ENCODE measurements around the gene DRD1. TPM values are rescaled to one million over a fixed set of nuclear protein-coding genes. Genes with fewer than 3 reads are reported as not detected.
A peak's percentile ranks its signal among the peaks of the same experiment; 100 is the strongest.

Gene DRD1
- total and polyA plus RNA-seq, 2 of the 4 experiments (the other 2 are of a cell fraction) = 0.18 to 0.19 TPM

DNA sequence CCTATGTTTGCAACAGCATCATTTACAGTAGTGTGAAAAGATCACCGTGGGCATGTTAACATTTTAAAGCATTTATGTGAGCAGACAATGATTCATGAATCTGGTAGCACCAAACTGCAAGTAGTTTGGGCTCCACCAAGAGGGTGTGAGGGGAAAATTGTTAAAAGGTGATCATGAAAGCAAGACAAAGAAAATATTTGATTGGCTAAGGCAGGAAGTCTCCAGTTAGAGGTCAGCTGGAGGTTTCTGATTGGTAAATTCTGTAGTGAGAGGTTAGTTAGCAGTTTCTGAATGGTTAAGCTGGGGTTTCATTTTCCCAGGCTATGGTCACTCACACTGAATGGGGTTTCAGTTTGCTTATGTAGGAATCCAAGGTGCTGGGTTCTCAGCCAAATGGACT is 13.5 kb upstream of the DRD1 start:
- H3K23ac ChIP-seq (ENCODE audit: low read depth, low read length) = no peak overlapping the region
- no peak overlapping the region for H2AK9ac ChIP-seq (replicated peaks; ENCODE audit: low read depth, low read length, poor library complexity)
- H3K56ac ChIP-seq (ENCODE audit: extremely low read depth, insufficient read depth, low read length) = no peak overlapping the region
- H2BK20ac ChIP-seq (ENCODE audit: low read depth, low read length) = no peak overlapping the region
- H4K8ac ChIP-seq (ENCODE audit: low read depth in 2 of 2, low read length in 2 of 2) = no peak overlapping the region
- no peak overlapping the region for H3K27ac ChIP-seq (ENCODE audit: insufficient read depth, low read length)
- H4K20me1 ChIP-seq (ENCODE audit: insufficient read depth, low read length) = no peaks in the 10 kb centered on the region
- WGBS, 2 experiments (ENCODE audit: extremely low coverage in 2 of 2, insufficient read length in 1 of 2) = no CpG with 5 or more reads among the region's 1 CpG
- H2BK5ac ChIP-seq (ENCODE audit: low read depth, low read length, poor library complexity, severe bottlenecking) = no peak overlapping the region
- dilution Hi-C loops (cut with HindIII; ENCODE audit: low sequenced_read_pairs, unreplicated experiment) (no loop called here), intact Hi-C loops (cut with micrococcal nuclease) (no loop called here), in situ Hi-C loops (cut with MboI; ENCODE audit: low sequenced_read_pairs) (no loop called here)
- no peak overlapping the region for H3K9ac ChIP-seq (ENCODE audit: low read depth, low read length)
- ATAC-seq (ENCODE audit: low read depth) (no peak), DNase-seq (no peak)
- ChIA-PET CTCF (no interaction called here), POLR2A (ENCODE audit: unreplicated experiment) (no interaction called here)
- H3K4me1 ChIP-seq (ENCODE audit: control insufficient read depth, insufficient read depth, low read length) = no peaks in the 10 kb centered on the region
- H4K91ac ChIP-seq (ENCODE audit: insufficient read depth, low read depth, low read length) = no peak overlapping the region
- no peak overlapping the region for H4K5ac ChIP-seq (ENCODE audit: low read depth, low read length)
- H2BK15ac ChIP-seq (ENCODE audit: low read depth, low read length) = no peak overlapping the region
- peaks cover 9% of the 10 kb centered on the region; the same call in 1 of the 2 replicates for H3K27me3 ChIP-seq (ENCODE audit: control insufficient read depth, insufficient read depth, low read length)
- H3K4ac ChIP-seq (ENCODE audit: low read depth, low read length) = no peak overlapping the region
- no peak overlapping the region for H3K4me2 ChIP-seq (ENCODE audit: low read depth, low read length)
- no peak overlapping the region for H2BK120ac ChIP-seq (ENCODE audit: low read depth, low read length)
- no peaks in the 10 kb centered on the region for H3K9me1 ChIP-seq (ENCODE audit: insufficient read depth, low read length)
- TF ChIP-seq, protein P1, sequence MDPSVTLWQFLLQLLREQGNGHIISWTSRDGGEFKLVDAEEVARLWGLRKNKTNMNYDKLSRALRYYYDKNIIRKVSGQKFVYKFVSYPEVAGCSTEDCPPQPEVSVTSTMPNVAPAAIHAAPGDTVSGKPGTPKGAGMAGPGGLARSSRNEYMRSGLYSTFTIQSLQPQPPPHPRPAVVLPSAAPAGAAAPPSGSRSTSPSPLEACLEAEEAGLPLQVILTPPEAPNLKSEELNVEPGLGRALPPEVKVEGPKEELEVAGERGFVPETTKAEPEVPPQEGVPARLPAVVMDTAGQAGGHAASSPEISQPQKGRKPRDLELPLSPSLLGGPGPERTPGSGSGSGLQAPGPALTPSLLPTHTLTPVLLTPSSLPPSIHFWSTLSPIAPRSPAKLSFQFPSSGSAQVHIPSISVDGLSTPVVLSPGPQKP (IDR thresholded peaks at IDR 0.05; ENCODE audit: borderline replicate concordance, low read depth, low read length) = no peak
- TF ChIP-seq MXI1 (IDR thresholded peaks at IDR 0.05; ENCODE audit: borderline replicate concordance, low read depth, low read length) = no peak
- no peak for TF ChIP-seq RAD21 (IDR thresholded peaks at IDR 0.05; ENCODE audit: low read length)
- no peak for TF ChIP-seq MAZ (IDR thresholded peaks at IDR 0.05; ENCODE audit: borderline replicate concordance, low read depth, low read length)
- TF ChIP-seq, protein P2, sequence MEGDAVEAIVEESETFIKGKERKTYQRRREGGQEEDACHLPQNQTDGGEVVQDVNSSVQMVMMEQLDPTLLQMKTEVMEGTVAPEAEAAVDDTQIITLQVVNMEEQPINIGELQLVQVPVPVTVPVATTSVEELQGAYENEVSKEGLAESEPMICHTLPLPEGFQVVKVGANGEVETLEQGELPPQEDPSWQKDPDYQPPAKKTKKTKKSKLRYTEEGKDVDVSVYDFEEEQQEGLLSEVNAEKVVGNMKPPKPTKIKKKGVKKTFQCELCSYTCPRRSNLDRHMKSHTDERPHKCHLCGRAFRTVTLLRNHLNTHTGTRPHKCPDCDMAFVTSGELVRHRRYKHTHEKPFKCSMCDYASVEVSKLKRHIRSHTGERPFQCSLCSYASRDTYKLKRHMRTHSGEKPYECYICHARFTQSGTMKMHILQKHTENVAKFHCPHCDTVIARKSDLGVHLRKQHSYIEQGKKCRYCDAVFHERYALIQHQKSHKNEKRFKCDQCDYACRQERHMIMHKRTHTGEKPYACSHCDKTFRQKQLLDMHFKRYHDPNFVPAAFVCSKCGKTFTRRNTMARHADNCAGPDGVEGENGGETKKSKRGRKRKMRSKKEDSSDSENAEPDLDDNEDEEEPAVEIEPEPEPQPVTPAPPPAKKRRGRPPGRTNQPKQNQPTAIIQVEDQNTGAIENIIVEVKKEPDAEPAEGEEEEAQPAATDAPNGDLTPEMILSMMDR (conservative IDR thresholded peaks at IDR 0.05; ENCODE audit: low read depth, low read length) = 0 out of 2 replicates have a peak, but pooled peaks have one; percentile 3
- no peak for TF ChIP-seq SMC3 (IDR thresholded peaks at IDR 0.05; ENCODE audit: low read depth, low read length)
- no peak for TF ChIP-seq POLR2A (IDR thresholded peaks at IDR 0.05; ENCODE audit: low read depth, low read length)
- BruUV-seq (replicated peaks) = no TSS peak
- H3K9me3 ChIP-seq (ENCODE audit: control insufficient read depth, insufficient read depth, low read length) = no peaks in the 10 kb centered on the region
- H3K36me3 ChIP-seq (ENCODE audit: control insufficient read depth, insufficient read depth, low read length) = no peaks in the 10 kb centered on the region
- H3K18ac ChIP-seq (ENCODE audit: low read depth, low read length) = no peak overlapping the region
- H2AFZ ChIP-seq (replicated peaks; ENCODE audit: low read length, poor library complexity) = no peak overlapping the region
- H3K79me1 ChIP-seq (ENCODE audit: low read depth in 1 of 2, low read length in 2 of 2) = no peaks in the 10 kb centered on the region
- no peak overlapping the region for H2AK5ac ChIP-seq (ENCODE audit: low read depth, low read length)
- H3K4me3 ChIP-seq (ENCODE audit: insufficient read depth, low read depth, low read length) = no peak overlapping the region
- H3K14ac ChIP-seq (replicated peaks; ENCODE audit: low read depth, low read length) = no peak overlapping the region

Measured in IMR-90 (cell line).